ES-I3 (cell line): ENCODE data around the gene KIF16B.

Experiments
- H3K36me3 ChIP-seq: 2 replicates; pipeline ENCODE4 v1.6.1; 2013; ENCODE audit warnings: mild to moderate bottlenecking, low read length, control low read depth, moderate library complexity; ENCODE audit not compliant: insufficient read depth
- H3K4me1 ChIP-seq: 2 replicates; pipeline ENCODE4 v1.6.1; 2013; ENCODE audit warnings: mild to moderate bottlenecking, control low read depth, low read length; ENCODE audit not compliant: insufficient read depth
- H3K9ac ChIP-seq: 2 replicates; pipeline ENCODE4 v1.6.1; 2013; ENCODE audit warnings: low read depth, mild to moderate bottlenecking, low read length, moderate library complexity
- H3K9me3 ChIP-seq: 2 replicates; pipeline ENCODE4 v1.6.1; 2013; ENCODE audit warnings: mild to moderate bottlenecking, low read length, moderate library complexity; ENCODE audit not compliant: control insufficient read depth, insufficient read depth

KIF16B gene

DNA sequence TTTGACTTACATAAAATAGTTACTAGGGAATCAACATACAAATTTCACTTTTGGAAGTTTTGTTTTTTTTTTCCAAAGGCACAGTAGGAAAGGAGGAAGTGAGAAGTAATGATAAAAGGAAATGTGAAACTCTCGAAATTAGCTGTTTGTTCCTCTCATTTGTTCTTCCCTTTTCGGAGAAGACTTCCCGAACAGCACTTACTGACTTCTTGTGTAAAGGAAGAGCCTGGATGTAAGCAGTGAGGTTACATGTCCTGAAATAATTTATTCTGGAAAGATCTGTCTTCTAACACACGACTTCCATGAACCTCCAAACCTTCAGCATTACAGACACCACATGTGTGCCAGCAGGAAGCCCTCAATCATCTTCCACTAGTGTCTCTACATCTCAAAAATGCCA, 59.1 kb downstream of the KIF16B start:
- H3K9me3 ChIP-seq, result no peaks in the 10 kb centered on the region
- no peak overlapping the region for H3K9ac ChIP-seq
- H3K4me1 ChIP-seq, result no peaks in the 10 kb centered on the region
- no peaks in the 10 kb centered on the region; the same call in 1 of the 2 replicates for H3K36me3 ChIP-seq

DNA sequence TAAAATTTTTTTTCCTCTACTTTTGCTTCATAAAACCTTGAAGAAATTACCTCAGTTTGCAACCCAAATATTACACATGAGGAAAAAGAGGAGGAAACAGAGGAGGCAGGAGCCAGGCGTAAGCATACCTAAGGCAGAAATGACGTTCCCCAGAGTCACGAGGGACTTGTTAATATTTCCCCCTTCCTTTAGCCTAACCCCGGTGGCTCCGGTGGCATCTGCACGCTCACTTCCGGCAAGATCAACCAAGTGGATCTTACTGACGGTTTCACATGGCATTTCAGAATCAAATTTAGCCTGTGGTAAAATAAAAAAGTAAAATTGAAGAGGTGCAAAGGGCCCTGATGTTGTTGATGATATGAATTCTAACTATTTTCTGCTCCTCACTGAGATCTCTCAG, 67.4 kb downstream of the KIF16B start:
- Histone ChIP-seq H3K36me3 (no peaks in the 10 kb centered on the region), H3K4me1 (no peaks in the 10 kb centered on the region), H3K9ac (no peak overlapping the region), H3K9me3 (no peaks in the 10 kb centered on the region)

- H3K36me3 ChIP-seq, result no peaks in the 10 kb centered on the region
- no peak overlapping the region for H3K9ac ChIP-seq
- H3K9me3 ChIP-seq, result no peaks in the 10 kb centered on the region
- no peaks in the 10 kb centered on the region for H3K4me1 ChIP-seq
Measured at GRCh38 chr20:16501301-16501700, 71.9 kb downstream of the KIF16B start.

DNA sequence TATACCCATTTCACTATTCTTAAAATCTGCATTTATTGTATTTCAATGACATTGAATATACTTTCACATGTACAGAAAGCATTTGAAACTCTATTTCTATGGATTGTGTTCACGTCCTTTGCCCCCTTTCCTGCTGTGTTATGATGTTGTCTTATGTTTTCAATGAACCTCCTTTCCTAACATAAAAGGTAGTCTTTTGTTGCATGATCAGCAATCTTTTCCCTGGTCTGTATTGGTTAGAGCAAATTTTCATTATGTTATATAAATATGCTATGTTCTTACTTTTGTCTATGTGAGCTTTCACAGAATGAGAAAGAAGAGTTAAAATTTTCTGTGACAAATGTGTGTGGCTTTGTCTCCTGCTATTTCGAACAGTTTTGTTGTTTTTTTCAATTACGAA, 73.1 kb downstream of the KIF16B start:
- Histone ChIP-seq H3K9me3 (no peaks in the 10 kb centered on the region), H3K4me1 (no peaks in the 10 kb centered on the region), H3K9ac (no peak overlapping the region), H3K36me3 (no peaks in the 10 kb centered on the region)

- no peaks in the 10 kb centered on the region for H3K4me1 ChIP-seq
- no peak overlapping the region for H3K9ac ChIP-seq
- no peaks in the 10 kb centered on the region for H3K9me3 ChIP-seq
- H3K36me3 ChIP-seq, result no peaks in the 10 kb centered on the region
Measured at GRCh38 chr20:16498526-16499253, 74.6 kb downstream of the KIF16B start.

- H3K9me3 ChIP-seq, result no peaks in the 10 kb centered on the region
- H3K36me3 ChIP-seq, result no peaks in the 10 kb centered on the region
- H3K9ac ChIP-seq, result no peak overlapping the region
- H3K4me1 ChIP-seq, result no peaks in the 10 kb centered on the region
Measured at GRCh38 chr20:16497896-16498295, 75.4 kb downstream of the KIF16B start.

DNA sequence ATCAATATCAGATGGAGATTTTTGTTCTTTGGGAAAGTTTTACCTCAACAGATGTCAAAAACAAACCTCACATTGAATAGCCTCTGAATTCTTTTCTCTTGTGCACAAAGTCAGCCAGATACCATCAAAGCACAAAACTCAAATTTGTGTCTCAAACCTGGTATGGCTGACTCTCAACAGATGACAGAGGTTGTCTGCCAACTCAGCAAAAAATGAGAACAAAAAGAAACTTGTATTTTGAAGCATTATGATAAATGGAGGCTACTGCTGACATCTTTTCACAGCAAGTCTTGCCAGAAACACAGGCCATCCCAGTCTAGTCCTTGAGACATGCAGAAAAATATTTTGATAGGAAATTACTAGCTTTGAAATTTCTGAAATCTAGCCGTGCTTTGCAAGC, 79.8 kb downstream of the KIF16B start:
- Histone ChIP-seq H3K9ac (no peak overlapping the region), H3K9me3 (no peaks in the 10 kb centered on the region)

DNA sequence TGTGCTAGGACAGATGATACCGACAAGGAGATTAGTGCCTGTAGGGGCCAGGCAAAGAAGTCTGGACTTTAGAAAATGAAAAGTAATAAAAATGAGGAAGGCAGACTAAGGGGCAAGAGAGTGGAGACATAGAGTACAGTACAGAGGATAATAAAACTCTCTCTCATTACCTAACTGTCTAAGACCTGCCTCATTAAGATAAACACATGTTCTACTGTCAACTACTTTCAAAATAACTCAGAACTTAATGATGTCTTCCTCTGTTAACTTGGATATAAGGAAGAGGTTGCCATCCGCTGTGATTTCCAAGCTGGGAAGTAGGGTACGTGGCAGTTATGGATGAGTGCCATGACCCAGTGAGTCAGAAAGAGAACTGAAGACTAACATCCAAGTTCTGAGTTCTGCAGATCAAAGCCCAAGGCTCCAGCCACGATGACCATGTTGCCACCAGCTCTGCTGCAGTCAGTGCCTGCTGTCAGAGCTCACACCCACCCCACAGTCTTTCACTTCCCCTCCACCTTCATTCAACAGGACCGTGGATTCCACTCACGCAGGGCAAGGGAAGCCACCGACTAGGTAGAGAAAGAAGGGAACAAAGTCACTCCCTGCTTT, 81.8 kb downstream of the KIF16B start:
- Histone ChIP-seq H3K36me3 (no peaks in the 10 kb centered on the region), H3K4me1 (peaks cover 2% of the 10 kb centered on the region; the same call in 1 of the 2 replicates), H3K9me3 (no peaks in the 10 kb centered on the region), H3K9ac (no peak overlapping the region)

More for the DNA sequence above, 79.8 kb downstream of the KIF16B start:
- Histone ChIP-seq H3K36me3 (no peaks in the 10 kb centered on the region), H3K4me1 (no peaks in the 10 kb centered on the region)

- H3K9me3 ChIP-seq, result no peaks in the 10 kb centered on the region
- H3K36me3 ChIP-seq, result no peaks in the 10 kb centered on the region
- no peak overlapping the region for H3K9ac ChIP-seq
- peaks cover 3% of the 10 kb centered on the region; the same call in 1 of the 2 replicates for H3K4me1 ChIP-seq
Measured at GRCh38 chr20:16490696-16491095, 82.6 kb downstream of the KIF16B start.

DNA sequence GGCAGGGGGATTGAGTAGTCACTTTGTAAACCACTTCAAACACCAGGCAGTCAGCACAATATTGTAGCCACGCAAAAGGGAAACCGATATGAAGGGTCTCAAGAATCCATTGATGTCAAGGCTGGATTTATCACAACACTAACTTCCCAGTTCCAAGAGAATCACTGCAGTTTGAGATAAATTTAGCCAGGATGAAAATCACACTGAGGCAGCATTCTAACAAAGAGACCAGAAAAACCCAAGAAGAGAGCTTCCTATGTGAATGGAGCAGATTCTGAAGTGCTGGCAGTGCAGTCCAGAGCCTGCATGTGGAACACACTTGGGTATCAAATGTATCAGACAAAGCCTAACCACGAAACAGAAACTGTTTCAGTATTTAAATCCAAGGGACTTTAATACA, 84.6 kb downstream of the KIF16B start:
- Histone ChIP-seq H3K9me3 (no peaks in the 10 kb centered on the region), H3K4me1 (peaks cover 3% of the 10 kb centered on the region; the same call in 1 of the 2 replicates), H3K9ac (no peak overlapping the region), H3K36me3 (no peaks in the 10 kb centered on the region)

DNA sequence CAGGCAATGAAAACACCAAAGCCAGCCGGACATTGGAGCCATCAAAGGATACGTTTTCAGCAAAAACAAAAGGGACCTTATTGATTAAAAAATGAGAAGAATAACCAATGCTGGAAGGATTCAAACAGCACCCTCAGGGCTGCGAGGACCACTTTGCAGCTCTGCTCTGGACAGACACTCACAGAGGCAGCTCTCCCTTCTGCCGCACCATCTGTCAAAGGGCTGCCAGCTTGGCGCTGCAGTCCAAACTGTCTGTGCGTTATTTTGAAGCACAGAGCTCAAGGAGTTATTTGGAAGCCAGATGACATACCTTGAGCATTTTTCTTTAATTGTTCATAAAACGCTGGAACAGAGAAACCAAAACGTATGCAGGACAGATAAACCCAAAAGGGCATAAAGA, 85.2 kb downstream of the KIF16B start:
- Histone ChIP-seq H3K4me1 (peaks cover 3% of the 10 kb centered on the region; the same call in 1 of the 2 replicates), H3K36me3 (no peaks in the 10 kb centered on the region), H3K9ac (no peak overlapping the region), H3K9me3 (no peaks in the 10 kb centered on the region)

DNA sequence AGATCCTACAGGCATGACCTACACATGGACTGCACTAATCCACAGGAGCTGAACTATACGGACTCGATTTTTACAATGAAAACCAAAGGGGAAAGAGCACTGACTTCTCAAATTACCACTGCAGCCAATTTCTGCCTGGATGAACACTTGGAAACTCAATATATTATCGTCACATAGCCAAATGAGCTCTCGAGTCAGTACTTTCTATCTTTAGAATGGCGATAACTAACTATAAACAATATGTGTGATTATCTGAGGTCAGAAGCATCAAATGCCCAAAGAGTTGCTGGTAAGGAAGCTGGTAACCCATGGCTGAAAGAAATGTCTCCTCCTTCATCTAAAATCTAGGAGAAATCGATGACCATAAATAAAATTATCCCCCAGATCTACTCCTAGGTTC, 86.7 kb downstream of the KIF16B start:
- Histone ChIP-seq H3K36me3 (no peaks in the 10 kb centered on the region), H3K9ac (no peak overlapping the region), H3K9me3 (no peaks in the 10 kb centered on the region), H3K4me1 (peaks cover 3% of the 10 kb centered on the region; the same call in 1 of the 2 replicates)

DNA sequence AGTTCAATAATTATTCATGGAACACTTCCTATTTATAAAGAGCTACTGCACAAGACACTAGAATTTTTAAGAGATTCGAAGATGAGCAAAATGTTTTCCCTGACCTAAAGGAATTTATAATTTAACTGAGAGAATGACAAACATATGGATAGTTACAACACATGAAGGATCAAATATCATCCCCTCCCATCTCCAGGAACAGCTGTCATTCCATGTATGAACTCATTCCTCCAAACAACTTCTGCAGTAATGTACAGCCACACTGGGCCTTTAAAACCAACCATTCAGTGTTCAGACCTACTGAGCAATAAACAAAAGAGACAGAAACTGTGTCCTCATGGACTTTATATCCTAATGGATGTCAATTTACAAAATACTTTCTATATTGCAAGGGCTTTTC, 87.8 kb downstream of the KIF16B start:
- Histone ChIP-seq H3K9me3 (no peaks in the 10 kb centered on the region), H3K4me1 (peaks cover 3% of the 10 kb centered on the region; the same call in 1 of the 2 replicates), H3K9ac (no peak overlapping the region), H3K36me3 (no peaks in the 10 kb centered on the region)

GRCh38 chr20:16483024-16483423, 90.2 kb downstream of the KIF16B start:
- Histone ChIP-seq H3K4me1 (peaks cover 3% of the 10 kb centered on the region; the same call in 1 of the 2 replicates), H3K36me3 (no peaks in the 10 kb centered on the region), H3K9ac (no peak overlapping the region), H3K9me3 (no peaks in the 10 kb centered on the region)

GRCh38 chr20:16481977-16482376, 91.3 kb downstream of the KIF16B start:
- Histone ChIP-seq H3K9ac (no peak overlapping the region), H3K4me1 (peaks cover 3% of the 10 kb centered on the region; the same call in 1 of the 2 replicates), H3K36me3 (no peaks in the 10 kb centered on the region), H3K9me3 (no peaks in the 10 kb centered on the region)
